Hepatic stellate cell (primary cell): ENCODE measurements around the gene PNCK.

ENCODE experiments used
- DNase-seq: peaks from one replicate; pipeline ENCODE4 v3.0.0; 2011; ENCODE audit warnings: low spot score

The PNCK gene

DNA sequence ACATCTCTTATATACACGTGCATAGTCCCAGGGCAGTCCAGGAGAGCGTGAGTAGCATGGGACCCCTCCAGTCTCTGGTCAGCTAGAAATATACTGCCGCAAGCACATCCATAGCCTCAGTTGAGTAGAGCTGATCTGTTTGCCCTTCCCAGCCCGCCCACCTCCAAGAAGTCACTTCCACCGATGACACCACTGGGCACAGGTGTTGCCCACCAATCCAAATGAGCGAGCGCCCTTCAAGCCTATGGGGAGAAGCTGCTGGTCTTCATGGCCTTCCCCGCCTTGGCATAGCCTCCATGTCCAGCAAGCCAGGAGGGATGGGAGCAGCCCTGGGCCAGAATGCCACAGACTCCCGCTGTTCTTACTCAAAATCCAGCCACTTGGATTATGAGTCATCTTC is 16.5 kb downstream of the PNCK start:
- no peak for DNase-seq

DNA sequence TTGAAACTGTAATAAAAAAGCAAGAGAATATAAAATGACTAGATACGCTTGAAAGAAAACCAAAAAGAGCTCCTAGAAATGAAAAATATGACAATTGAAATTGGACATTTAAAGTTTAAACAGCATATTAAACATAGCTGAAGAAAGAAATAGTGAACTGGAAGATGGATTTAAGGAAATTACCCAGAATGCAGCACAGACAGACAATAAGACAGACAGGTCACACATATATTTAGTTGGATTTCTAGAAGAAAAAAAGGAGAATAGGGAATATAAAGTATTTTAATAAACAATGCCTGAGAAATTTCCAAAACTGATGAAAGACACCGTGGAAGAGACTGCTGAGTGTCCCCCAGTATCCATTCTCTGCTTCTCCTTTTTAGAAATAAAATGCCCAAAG is 20.1 kb downstream of the PNCK start:
- DNase-seq: no peak

DNA sequence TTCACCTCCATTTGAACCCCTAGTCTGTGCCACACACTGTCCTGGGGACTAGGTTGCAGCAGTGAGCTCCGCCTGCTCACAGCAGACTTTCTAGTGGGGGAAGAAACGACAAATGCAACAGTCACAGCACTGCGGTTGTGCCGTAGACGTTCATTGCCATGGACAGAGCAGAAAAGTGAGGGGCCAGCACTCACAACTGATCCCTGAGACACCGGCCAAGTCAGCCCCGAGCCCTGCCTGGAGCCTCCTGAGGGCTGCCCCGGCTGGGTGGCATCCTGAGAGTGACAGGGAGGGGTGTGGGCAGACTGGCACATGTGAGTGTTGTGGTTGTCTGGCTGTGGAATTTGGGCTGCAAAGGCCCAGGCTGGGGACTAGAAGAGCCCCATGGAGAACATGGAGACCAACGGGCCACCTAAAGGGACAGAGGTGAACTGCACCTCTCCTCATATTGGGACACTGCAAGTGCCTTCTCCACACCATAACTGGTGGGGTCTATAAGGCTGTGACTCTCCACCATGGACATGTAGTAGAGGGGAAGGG is 22.0 kb downstream of the PNCK start:
- DNase-seq: no peak

DNA sequence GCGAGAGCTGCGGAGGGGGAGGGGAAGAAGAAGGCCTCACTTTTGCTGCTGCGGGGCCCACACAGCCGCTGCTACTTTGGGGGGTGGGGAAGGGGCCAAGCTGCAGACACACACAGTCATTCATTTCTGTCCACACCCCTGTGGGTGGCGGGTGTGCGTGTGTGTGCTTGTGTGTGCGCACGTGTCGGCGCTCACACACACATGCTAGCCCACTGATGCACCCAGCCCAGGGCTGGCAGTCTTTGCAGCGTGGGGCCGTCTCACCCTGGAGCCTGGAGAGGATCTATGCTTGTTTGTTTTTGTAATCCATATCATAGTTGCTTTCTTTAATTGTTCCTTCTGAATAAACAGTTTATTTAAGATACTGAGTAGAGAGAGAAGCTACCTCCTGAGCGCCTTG is 22.7 kb downstream of the PNCK start:
- DNase-seq: no peak

DNA sequence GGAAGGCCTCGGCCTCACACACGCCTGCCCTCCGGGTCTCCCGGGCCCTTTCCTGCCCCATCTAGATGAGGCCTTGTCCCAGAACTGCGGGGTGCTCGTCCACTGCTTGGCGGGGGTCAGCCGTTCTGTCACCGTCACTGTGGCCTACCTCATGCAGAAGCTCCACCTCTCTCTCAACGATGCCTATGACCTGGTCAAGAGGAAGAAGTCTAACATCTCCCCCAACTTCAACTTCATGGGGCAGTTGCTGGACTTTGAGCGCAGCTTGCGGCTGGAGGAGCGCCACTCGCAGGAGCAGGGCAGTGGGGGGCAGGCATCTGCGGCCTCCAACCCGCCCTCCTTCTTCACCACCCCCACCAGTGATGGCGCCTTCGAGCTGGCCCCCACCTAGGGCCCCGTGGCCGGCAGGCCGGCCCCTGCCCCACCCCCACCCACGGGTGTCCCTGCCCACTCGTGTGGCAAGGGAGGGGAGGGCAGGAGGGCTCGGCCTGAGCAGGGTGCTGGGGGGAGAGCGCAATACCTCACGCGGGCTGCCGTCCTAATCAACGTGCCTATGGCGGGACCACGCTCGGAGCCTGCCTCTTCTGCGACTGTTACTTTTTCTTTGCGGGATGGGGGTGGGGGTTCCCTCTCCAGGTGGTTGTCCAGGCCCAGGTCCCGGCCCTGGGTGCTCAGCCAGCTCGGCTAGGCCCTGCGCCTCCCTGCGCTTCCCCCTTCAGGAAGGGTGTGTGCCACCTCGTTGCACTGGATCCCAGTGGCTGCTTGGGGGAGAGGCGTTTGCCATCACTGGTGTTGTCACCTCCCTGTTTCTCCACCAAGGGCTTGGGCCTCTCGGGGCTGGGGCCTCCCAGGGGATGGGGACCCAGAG is 23.5 kb downstream of the PNCK start:
- DNase-seq: no peak

DNA sequence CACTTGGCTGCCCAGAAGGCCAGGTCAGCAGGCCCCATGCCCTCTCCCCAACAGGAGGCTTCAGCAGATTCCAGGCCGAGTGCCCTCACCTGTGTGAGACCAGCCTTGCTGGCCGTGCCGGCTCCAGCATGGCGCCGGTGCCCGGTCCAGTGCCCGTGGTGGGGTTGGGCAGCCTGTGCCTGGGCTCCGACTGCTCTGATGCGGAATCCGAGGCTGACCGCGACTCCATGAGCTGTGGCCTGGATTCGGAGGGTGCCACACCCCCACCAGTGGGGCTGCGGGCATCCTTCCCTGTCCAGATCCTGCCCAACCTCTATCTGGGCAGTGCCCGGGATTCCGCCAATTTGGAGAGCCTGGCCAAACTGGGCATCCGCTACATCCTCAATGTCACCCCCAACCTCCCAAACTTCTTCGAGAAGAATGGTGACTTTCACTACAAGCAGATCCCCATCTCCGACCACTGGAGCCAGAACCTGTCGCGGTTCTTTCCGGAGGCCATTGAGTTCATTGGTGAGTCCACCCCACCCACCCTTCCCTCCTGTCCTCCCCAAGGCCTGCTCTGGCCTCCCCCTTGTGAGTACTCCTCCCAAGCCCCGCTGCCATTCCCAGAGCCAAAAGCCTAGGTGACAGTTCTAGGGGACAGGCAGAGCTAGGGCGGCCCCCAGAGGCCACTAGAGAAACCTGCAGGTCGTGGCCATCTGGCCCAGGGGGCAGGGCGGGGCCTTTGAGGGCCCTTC is 24.3 kb downstream of the PNCK start:
- peak; percentile 44 for DNase-seq

DNA sequence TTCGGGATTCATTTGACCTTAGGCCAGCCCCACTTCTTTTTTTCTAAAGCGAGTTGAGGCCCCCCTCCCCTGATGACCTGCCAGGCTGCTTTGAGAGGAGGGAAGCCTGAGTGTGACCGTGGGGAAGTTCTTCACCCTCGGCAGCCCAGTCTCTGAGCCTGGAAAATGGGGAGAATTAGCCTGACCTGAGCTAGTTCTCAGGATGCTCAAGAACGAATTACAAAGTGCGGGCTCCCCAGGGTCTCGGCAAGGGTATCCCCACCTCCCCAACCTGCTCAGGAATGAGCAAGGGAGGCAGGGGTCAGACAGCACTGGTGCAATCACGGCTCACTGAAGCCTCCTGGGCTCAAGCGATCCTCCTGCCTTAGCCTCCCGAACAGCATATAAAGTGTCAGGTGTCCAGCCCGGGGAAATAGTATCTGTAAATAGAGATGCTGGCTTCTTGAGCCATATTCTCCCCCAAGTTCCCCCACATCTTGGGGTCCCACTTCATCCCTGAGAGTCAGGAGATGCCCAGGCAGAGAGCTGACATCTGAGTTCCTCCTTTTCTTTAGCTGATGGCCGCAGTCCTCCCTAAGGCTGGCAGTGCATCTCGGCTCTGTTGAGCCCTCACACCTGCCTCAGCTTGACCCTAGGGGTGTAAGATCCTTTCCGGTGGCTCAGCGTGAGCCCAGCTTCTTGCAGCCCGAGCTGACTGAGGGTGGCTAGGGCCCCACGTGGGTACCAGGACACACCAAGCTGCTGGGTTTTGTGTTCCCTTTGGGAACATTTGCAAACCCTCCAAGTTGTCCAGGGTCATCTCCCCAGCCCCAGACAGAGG is 25.0 kb downstream of the PNCK start:
- no peak for DNase-seq

DNA sequence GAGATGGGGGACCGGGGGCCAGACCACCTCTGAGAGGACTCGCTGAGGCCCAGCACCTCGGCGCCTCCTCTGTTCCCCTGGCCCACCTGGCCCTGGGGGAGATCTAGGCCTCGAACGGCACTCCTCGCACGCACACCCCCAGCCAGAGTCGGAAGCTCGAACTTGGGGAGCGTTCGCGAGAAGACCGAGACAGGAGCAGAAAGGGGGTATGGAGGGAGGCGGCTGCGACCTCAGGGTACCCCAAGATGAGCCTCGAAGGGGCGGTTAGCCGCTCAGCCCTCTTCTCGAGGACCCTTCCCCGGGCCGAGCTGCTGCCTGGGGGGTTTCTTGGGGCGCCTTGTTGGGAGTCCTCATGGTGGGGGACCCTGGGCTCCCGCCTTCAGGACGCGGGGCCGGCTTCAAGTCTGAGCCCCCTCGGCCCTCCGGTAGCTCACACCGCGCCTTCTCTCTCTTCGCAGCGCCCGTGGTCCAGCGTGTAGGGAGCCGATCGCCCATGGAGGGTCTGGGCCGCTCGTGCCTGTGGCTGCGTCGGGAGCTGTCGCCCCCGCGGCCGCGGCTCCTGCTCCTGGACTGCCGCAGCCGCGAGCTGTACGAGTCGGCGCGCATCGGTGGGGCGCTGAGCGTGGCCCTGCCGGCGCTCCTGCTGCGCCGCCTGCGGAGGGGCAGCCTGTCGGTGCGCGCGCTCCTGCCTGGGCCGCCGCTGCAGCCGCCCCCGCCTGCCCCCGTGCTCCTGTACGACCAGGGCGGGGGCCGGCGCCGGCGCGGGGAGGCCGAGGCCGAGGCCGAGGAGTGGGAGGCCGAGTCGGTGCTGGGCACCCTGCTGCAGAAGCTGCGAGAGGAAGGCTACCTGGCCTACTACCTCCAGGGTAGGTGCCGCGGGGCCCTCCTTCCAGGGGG is 25.9 kb downstream of the PNCK start:
- DNase-seq: no peak

DNA sequence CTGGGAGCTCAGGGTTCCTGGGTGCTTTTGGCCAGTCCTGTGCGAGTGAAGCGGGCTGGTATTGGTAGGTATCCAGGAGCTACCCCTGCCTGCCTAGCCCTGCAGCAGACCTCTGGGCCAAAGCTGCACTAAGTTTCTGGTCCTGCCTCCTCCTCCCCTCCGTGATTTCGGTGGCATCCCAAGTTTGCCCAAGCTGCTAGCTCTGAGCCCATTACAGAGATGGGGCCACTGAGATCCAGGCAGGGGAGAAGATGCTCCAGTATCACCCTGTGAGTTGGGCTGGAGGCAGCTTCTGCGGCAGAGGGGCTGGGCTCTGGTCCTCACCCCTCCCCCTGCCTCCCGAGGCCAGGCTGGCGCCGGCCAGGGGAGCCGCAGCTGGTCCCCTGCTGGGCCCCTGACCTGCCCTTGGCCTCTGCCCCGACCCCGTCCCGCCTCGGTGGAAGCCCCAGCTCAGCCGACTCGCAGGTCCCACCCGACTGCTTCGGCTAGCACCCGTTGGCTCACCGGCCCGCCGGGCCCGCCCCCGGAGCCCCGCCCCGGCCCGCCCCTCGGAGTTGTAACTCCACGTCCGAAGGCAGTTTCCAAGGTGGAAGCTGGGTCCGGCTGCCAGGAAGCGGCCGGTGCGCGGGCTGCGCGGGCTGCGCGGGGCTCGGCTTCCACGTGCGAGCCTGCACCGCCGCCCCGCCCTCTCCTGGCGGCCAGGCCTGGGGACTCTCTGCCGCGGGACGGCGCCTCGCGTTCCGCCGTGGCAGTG is 26.8 kb downstream of the PNCK start, which contains the start of gene DUSP9:
Gene DUSP9 (plus strand): TSS at position 584 of the 754 bp plus-strand sequence. CDS start 751 bp downstream, outside the sequence.
- no peak for DNase-seq

DNA sequence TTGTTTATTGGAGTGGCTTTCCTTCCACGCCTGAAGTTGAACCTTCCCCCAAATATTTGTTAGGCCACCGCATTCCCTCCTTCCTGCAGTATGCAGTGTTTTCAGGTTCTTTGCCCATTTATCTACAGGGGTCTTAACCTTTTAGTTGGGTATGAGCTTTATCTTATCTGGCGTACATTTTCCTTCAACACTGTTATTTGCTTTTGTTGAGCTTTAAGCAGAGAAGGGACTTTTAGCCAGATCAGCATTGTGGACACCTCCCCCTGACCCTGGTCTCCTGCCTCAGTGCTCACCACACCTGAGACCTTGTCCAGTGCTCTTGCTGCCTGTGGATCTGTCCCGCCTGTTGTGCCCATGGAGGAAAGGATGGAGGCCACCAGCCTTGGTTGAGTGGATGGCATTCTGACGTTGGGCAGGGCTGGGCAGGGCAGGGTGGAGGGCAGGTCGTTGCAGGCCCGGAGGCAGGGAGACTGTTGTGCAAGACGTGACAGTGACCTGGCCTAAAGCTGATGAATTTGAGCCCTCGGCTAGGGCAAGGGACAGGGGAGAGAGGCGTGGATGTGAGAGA is 27.6 kb downstream of the PNCK start:
- DNase-seq: no peak

DNA sequence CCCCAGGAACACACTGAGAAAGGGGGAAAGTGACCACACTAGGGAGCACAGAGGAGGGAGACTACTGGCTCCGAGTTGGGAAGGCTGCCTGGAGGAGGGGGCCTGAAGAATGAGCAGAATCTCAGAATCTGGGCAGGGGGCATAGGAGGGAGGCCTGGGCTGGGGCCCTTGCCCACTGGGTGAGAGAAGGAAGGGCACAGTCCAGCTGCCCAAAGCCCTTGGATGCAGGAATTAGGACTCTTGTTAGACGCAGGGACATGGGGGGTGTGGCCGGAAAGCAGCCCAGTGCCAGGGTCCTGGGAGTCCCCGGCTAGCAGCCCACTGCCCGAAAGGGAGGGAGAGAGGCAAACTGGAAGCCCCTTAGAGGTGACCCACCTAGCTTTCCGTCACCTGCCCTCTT is 28.5 kb downstream of the PNCK start:
- no peak for DNase-seq

DNA sequence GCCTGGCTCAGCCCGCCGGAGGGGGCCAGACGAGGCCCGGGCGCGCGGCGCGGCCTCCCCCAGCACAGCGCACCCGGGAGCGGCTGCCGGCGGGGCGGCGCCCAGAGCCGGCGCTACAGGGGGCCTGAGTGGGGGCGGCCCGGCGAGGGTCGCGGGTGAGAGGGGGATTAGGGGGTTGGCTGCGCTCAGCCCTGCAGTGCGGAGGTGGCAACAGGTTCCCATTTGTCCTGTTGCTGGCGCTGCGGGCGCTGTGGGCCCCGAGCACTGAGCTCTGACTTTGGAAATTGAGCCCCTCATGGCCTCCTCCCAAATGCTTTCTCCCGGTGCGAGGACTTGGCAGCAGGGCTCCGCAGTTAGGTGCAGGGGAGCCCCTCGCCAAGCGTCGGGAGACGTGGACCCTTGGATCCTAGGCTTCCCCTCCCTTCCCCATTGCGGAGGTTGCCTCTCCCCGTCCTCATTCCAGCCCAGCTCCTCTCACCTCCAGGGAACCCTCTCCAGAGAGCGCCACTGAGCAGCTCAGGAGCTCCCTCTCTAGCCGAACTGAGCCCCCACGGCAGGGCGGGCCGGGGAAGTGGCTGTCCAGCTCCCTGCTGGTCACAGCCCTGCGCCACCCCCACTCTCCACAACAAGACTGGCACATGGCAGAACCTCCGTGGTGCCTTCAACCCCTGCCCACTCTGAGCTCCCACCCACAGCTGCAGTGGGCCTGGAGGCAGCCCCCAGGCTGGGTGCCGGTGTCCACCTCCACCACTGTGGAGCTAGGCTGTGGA is 29.1 kb downstream of the PNCK start:
- no peak for DNase-seq

DNA sequence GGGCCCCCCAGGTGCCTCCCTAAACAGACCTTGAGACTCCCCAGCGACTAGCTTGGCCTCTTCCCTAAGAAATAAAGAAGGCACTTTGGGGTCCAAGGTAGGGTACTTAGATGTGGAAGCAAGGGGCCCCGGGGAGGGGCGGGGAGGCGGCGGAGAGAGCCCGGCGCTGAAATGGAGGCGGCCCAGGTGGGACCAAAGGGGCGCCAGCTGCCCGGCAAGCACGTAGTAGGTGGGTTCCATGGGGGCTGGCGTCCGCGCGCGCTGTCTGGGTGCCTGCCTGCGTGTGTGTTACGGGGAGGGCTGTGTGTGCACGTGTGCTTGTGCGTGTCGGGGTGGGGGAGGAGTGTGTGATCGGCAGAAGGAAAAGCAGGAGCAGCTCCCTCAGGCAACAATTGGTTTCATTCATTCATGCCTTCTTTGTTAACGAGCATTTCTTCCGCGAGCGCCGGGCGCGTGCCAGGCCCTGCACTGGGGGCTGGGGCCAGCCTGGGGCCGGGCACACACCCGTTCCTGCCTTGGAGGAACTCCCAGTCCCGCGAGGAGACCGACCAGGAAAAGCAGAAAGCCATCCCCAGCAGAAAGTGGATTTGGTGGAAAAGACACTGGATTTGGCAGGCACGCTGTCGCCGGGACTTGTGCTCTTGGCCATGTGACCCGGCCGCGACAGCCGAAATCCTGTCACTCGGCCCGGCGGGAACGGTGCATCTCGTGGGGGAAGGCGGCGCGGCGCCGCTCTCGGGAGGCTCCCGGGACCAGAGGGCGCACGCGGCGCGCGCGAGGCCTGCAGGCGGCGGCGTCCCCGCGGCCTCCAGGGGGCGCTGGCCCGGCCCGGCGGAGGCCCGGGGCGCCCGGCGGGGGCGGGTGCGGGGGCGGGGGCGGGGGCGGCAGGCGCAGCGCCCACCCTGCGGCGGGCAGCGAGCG is 29.9 kb downstream of the PNCK start:
- no peak for DNase-seq

DNA sequence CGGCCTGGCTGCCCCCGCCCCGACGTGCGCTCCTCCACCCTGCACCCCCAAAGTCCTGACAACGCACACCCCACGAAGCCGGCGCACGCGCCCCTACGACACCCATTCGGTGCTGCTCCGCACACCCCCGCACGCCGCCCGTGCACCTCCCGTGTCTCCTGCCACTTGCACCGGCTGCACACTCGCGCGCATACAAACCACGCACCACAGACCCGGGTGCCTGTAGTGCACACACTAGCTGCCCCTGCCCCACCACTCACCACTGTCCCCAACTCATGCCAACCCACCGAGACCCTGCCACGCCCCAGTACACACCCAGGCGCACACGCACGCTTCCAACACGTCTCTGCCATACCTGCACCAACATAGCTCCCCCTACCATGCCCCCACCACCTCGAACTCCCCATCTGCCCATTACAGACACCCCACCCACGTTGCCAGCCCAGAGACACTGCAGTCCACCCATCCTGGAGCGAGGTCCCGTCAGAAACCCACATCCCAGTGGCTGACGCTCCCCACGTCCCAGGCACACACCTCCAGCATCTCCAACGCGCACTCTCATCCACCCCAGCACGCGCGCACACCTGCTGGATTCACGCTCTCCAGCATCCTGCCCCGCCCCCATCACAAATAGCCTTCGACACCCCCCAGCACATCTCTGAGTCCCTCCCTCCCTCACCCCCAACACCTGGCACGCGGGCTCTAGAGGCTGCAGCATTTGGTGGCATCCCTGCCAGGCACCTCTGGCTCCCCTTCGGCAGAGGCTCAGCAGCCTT is 30.8 kb downstream of the PNCK start:
- no peak for DNase-seq

DNA sequence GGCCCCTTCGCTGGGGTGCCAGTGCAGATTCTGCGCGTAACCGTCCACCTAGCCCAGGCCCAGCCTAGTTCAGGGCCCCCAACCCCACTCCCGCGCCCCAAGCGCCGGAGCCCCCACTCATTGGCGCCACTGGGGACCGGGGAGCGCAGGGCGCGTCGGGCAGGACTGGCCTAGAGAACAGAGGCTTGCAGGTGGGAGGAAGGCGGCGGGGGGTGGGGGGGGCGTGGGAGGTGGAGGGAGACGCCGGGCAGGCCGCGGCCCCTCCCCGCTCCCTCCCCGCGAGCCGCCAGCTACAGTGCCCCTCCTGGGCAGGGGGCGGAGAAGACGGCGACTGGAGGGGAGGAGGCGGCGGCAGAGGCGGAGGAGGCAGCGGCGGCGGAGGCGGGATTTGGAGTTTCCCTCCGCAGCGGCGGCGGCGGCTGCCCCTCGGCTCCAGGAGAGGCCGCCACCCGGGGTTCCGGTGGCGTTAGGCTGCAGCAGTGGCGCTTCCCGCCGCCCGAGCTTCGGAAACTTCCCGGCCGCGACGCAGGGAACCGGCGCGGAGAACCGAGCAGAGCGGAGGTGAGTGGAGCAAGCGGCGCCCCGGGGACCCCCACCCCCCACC is 31.5 kb downstream of the PNCK start:
- no peak for DNase-seq

DNA sequence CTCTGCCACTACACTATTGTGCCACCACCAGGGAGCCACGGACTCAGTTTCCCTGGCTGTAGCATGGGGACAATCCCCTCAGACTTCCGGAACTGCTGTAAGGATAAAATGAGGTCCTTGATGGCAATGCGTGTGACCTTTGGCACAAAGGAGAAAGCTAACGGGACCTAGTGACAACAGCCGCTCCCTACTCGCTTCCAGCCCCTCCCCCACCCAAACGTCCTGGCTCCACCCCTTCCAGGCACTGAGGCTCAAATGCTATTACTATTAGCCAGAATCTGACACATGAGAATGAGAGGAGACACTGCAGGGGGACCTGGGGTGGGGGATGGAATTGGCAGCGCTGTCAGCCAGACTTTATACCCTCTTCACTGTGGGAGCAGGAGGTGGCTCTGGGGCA is 32.0 kb downstream of the PNCK start:
- DNase-seq: no peak
